NOMO-1 (cell line): Measurements from ENCODE around the gene GNG14.
"Not testable (repeated sequence)": the region's sequence is repeated elsewhere in the genome, so short reads cannot be mapped to it uniquely, and the experiment has no call there.

Experiments used
- DNase-seq, 2 experiments: peaks; one replicate each; lab custom pipeline; 2025; ENCODE audit not compliant: unreplicated experiment in 2 of 2; lab: John Stamatoyannopoulos, UW

GNG14 gene

GRCh38 chr19:12666265-12667048, 21.3 kb upstream of the GNG14 start, which contains the start of the genes MAN2B1 and WDR83:
MAN2B1 (minus strand) TSS chr19:12666742; CDS start chr19:12666701, 41 bp downstream.
WDR83 (plus strand) TSS chr19:12666807; CDS start chr19:12669791, 2,984 bp downstream.
- peak; percentile 68 to 83 for DNase-seq

GRCh38 chr19:12667731-12668302, 20.0 kb upstream of the GNG14 start:
- DNase-seq = no peak

- no peak for DNase-seq
These were observed 19.5 kb upstream of the GNG14 start for GRCh38 chr19:12668346-12668745.

- no peak for DNase-seq
These were observed 18.9 kb upstream of the GNG14 start for GRCh38 chr19:12668932-12669269.

DNA sequence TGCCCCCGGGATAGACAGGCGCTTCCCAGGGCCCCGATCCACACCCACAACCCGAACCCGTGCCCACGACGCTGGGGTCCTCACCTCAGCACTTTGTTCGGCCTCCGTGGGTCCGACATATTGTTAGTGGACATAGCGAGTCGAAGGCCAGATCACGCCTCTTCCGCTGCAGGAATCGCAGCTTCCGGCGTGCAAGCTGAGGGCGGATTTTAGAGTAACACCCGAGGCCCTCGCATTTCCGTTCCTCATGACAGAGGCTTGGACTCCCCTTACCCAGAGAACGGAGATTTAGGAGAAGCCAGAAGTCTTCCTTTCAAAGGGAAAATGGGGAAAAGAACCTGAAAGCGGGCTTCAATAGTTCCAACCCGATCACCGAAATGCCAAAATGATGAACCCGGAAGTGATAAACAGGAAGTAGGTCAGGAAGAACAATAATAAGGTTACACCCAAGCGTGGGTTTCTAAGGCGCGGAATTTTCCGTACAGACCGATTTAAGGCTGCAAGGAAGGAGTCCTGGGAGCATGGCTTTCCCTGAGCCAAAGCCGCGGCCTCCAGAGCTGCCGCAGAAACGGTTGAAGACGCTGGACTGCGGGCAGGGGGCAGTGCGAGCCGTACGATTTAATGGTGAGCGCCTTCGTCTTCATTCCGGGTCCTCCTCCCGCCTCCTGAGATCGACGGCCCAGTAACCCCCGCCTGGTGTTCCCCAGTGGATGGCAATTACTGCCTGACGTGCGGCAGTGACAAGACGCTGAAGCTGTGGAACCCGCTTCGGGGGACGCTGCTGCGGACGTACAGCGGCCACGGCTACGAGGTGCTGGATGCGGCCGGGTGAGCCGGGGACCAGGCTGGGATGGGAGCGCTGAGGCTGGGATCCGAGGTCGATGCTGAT, 18.3 kb upstream of the GNG14 start:
- peak; percentile 66 to 69 for DNase-seq

- DNase-seq = no peak
These were observed 17.5 kb upstream of the GNG14 start for GRCh38 chr19:12670159-12670928.

DNA sequence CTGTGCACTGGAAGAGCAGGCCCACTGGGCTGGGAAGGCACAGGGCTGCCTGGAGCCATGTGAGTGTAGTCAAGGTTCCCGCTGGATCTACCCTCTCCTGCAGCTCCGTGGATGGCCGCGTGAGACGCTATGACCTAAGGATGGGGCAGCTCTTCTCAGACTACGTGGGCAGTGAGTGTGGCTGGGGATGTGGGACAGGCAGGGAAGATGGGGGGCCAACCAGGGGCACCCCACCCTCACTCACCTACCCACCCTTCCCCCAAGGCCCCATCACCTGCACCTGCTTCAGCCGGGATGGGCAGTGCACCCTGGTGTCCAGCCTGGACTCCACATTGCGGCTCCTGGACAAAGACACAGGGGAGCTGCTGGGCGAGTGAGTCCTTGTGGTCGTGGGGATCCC, 15.1 kb upstream of the GNG14 start:
- DNase-seq = no peak

DNA sequence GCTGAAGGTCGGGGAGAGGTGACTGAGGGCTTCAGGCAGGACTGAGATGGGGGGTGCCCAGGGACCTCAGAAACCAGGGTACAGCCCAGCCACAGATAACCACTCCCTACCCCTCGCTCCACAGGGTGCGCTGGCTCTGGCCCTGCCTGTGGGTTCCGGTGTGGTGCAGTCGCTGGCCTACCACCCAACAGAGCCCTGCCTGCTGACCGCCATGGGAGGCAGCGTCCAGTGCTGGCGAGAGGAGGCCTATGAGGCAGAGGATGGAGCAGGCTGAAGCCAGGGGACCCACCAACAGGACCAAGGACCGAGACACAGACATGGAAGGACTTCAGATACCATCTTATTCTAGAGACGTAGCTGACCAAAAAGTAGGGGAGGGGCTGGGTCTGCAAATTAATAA, 12.4 kb upstream of the GNG14 start:
- DNase-seq = no peak

GRCh38 chr19:12675940-12676339, 11.9 kb upstream of the GNG14 start:
- no peak for DNase-seq

DNA sequence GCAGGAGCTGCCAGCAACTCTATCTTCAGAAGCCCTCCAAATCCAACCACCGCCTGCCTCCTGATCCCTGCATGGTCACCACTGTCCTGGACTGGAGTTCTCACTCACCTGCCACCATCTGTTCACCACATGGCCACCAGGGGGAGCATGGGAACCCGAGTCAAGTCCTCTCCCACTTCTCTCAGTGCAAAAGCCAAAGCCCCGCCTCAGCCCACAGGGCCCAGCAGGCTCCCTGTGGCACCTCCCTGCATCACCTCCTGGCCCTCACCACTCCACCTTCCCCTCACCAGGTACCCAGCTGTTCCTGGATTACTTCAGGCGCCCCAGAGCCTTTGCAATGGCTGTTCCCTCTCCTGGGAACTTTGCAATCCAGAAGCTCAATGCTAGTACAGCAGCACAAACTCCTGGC, 11.4 kb upstream of the GNG14 start:
- peak; percentile 23 to 34 for DNase-seq

- no peak for DNase-seq
These were observed 10.9 kb upstream of the GNG14 start for GRCh38 chr19:12676928-12677327.

DNA sequence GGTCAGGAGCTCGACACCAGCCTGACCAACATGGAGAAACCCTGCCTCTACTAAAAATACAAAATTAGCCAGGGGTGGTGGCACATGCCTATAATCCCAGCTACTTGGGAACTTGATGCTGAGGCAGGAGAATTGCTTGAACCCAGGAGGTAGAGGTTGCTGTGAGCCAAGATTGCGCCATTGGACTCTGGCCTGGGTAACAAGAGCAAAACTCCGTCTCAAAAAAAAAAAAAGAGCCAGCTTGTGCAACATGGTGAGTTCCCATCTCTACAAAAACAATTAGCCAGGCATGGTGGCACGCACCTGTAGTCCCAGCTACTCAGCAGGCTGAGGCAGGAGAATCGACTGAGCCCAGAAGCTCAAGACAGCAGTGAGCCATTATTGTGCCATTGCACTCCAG, 9.8 kb upstream of the GNG14 start:
- not testable (repeated sequence) for DNase-seq

DNA sequence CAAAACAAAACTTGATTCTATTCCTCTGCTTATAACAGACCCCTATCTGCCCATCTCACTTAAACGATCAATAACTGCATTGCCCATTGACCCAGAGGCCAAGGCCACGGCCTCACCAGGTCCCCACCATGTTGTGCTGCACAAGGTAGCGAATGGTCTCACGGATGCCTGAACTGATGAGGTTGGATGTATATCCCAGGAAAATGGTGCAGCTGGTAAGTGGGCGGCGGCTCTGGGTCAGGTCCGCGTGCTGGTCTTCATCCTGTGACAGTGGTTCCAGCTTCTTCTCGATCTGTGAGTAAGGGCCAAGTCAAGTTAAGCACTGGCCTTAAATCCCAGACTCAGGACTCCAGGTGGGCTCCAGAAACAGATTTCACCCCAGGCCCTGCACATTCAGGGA, 7.8 kb upstream of the GNG14 start:
- no peak for DNase-seq

DNA sequence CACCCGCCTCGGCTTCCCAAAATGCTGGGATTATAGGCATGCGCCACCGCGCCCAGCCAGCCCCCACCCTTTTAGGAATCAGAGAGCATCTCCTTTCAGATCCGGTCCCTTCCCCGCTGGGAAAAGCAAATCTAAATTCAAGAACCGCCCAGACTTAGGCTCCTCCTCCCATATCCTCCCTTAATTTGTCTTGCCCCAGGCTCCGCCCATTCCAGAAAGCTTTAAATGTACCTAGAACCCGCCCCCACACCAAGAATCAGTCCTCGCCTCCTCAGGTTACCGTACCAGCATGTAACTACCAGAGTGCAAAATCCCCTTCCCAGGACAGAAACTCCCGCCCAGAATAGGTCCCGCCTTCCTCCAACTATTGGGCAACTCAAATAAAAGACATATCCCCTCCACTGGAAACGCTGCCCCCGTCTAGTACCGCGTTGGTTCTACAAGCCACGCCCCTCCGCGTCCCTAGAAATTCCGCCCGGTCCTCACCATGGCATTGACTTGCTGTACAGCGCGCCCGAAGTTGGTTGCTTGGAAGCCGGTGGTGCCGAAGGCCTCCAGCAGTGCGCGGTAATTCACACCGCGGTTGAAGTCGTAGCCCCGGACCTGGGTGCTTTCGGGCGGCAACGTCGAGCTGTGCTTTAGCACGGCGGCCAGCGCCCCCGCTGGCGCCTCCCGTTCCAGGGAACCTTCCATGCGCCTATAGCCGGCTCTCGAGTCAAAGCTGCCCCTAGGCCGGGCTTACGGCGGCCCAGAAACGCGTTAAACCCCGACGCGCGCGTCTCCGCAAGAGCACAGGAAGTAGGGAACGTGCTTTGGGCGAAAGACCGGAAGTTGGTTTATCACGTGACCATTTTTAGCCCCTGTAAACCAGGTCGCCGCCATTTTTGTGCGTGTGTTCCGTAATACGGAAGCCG, 6.5 kb upstream of the GNG14 start, which contains the start of gene DHPS:
TSS of gene DHPS (minus strand) at position 807 of the 914 bp plus-strand sequence. CDS start at position 693, 114 bp downstream.
- peak; percentile 94 to 96 for DNase-seq

GRCh38 chr19:12685831-12686230, 2.0 kb upstream of the GNG14 start:
- DNase-seq = no peak

- no peak for DNase-seq
These were observed 1.2 kb downstream of the GNG14 start for GRCh38 chr19:12689012-12689411.

- no peak for DNase-seq
These were observed 1.9 kb downstream of the GNG14 start for GRCh38 chr19:12689581-12690216.

GRCh38 chr19:12692960-12693359, 5.2 kb downstream of the GNG14 start:
- no peak for DNase-seq

- DNase-seq = no peak
These were observed 6.8 kb downstream of the GNG14 start for GRCh38 chr19:12694641-12695040.
